HEK293T (cell line): ENCODE data around the gene RAN.

Experiments used
- FOXK2 ChIP-seq: fragments of 450-650 bp; IDR thresholded peaks from 2 replicates; pipeline ENCODE4 v1.6.1; 2016; ENCODE audit warnings: mild to moderate bottlenecking
- SP1 ChIP-seq: fragments of 450-650 bp; IDR thresholded peaks from 2 replicates; pipeline ENCODE4 v1.6.1; 2017
- SUZ12 ChIP-seq: fragments of 450-650 bp; IDR thresholded peaks from 2 replicates; pipeline ENCODE4 v1.6.1; 2016; ENCODE audit warnings: mild to moderate bottlenecking

- TF ChIP-seq SP1 (no peak), FOXK2 (no peak), SUZ12 (no peak)
Measured at GRCh38 chr12:130873106-130873795, 1.4 kb downstream of the RAN start.
